Mesothelial cell of epicardium (in vitro differentiated cells): ENCODE results near the gene ALPP. TPM values are rescaled to one million over a fixed set of nuclear protein-coding genes. Genes with fewer than 3 reads are reported as not detected.

Experiments
- DNase-seq, 2 experiments: peaks; one replicate each; pipeline ENCODE4 v3.0.0; 2021; ENCODE audit warnings: low spot score in 2 of 2; ENCODE audit not compliant: unreplicated experiment in 2 of 2
- H3K27ac Mint-ChIP-seq: 2 replicates; pipeline ENCODE4 v1.8.0; 2021; ENCODE audit warnings: mixed read lengths
- H3K27me3 Mint-ChIP-seq: 2 replicates; pipeline ENCODE4 v1.8.0; 2021; ENCODE audit warnings: low read depth, mixed read lengths
- H3K36me3 Mint-ChIP-seq: 2 replicates; pipeline ENCODE4 v1.8.0; 2021; ENCODE audit warnings: mixed read lengths
- H3K4me1 Mint-ChIP-seq: 2 replicates; pipeline ENCODE4 v1.8.0; 2021; ENCODE audit warnings: mixed read lengths
- H3K4me3 Mint-ChIP-seq: 2 replicates; pipeline ENCODE4 v1.8.0; 2021; ENCODE audit warnings: mild to moderate bottlenecking, moderate library complexity, mixed read lengths
- H3K9me3 Mint-ChIP-seq: 2 replicates; pipeline ENCODE4 v1.8.0; 2021; ENCODE audit warnings: mixed read lengths
- total RNA-seq: library from RNA; stranded (reverse); gene quantifications from 3 replicates; pipeline ENCODE4 v1.2.1, GENCODE V29; 2021
- TF ChIP-seq, protein P1 (sequence below): fragments of 200-600 bp; sonication (generic); IDR thresholded peaks from one replicate; pipeline ENCODE4 v1.5.0; 2021; ENCODE audit warnings: antibody characterized with exemption; ENCODE audit not compliant: unreplicated experiment

ALPP gene
- total RNA-seq, 1 donor from 2014 or later, result not detected

DNA sequence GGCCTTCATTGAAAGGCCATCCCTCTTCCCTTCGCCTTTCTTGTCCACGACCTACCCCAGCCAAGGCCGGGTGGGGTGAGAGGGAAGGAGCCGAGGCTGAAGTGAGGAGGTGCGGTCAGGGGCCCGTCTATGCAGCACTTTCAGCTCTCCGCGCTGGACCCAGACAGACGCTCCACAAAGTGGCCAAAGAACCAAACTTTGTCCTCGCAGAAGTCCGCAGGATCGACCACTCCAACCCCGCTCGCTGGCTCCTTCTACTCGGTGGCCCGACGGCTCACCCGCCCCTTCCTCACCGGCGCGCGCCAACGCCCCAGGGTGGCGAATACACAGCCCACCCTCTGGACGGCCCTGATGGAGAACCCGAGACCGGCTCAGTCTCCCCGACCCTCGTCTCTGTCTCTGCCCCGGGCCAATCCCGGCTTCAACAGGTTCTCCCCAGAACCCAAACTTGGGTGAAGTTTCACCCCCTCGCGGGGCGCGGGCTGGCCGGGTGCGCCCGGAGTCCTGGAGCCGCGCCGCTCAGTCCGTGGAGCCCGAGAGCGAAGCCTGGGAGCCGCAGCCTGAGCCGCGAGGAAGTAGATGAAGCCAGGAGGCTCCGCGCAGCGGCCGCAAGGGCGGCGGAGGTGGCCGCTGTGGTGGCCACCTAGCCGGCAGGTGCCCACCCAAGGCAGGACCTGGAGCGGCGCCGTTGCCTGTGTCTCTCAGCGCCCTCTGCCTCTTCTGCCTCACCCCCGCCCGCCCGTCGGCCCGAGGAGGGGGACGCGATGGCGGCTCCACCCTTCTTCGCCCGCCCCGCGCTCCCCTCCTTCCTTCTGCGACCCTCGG, 26.7 kb upstream of the ALPP start:
- H3K27ac Mint-ChIP-seq, result no peak overlapping the region
- peaks cover 6% of the 10 kb centered on the region for H3K27me3 Mint-ChIP-seq
- no peaks in the 10 kb centered on the region for H3K4me1 Mint-ChIP-seq
- no peaks in the 10 kb centered on the region for H3K36me3 Mint-ChIP-seq
- H3K4me3 Mint-ChIP-seq, result no peak overlapping the region
- no peak for DNase-seq
- peaks cover 8% of the 10 kb centered on the region for H3K9me3 Mint-ChIP-seq
- TF ChIP-seq, protein P1, sequence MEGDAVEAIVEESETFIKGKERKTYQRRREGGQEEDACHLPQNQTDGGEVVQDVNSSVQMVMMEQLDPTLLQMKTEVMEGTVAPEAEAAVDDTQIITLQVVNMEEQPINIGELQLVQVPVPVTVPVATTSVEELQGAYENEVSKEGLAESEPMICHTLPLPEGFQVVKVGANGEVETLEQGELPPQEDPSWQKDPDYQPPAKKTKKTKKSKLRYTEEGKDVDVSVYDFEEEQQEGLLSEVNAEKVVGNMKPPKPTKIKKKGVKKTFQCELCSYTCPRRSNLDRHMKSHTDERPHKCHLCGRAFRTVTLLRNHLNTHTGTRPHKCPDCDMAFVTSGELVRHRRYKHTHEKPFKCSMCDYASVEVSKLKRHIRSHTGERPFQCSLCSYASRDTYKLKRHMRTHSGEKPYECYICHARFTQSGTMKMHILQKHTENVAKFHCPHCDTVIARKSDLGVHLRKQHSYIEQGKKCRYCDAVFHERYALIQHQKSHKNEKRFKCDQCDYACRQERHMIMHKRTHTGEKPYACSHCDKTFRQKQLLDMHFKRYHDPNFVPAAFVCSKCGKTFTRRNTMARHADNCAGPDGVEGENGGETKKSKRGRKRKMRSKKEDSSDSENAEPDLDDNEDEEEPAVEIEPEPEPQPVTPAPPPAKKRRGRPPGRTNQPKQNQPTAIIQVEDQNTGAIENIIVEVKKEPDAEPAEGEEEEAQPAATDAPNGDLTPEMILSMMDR, result no peak

DNA sequence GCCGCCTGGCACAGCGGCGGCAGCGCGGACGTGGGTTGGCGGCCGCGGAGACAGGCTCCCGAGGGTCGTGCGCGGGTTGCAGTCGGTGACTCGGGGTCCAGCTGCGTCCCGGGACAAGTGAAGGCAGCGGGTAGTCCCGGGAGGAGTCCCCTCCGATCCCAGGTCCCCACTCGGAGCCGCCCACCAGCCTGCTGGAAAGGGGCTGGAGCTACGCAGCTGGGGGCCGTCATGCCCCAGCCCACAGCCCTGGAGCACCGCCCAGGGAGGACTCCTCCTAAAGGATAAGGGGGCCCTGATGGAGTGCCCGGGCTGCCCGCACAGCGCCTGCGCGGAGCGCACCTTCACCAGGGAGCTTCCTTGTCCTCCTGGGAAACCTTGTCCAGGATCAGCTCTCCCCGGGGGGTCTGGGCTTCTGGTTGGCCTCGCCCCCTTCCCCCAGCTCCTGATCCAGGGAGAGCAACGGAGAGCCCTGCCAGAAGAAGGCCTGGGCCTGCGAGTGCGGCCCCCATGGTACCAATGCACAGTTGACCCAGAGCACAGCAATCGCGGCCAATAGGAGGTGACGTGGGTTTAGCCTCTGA, 25.9 kb upstream of the ALPP start:
- no peaks in the 10 kb centered on the region for H3K36me3 Mint-ChIP-seq
- no peak for DNase-seq
- TF ChIP-seq, protein P1, result no peak
- H3K9me3 Mint-ChIP-seq, result peaks cover 6% of the 10 kb centered on the region
- no peak overlapping the region for H3K4me3 Mint-ChIP-seq
- H3K4me1 Mint-ChIP-seq, result no peaks in the 10 kb centered on the region
- H3K27me3 Mint-ChIP-seq, result peaks cover 6% of the 10 kb centered on the region
- H3K27ac Mint-ChIP-seq, result no peak overlapping the region

DNA sequence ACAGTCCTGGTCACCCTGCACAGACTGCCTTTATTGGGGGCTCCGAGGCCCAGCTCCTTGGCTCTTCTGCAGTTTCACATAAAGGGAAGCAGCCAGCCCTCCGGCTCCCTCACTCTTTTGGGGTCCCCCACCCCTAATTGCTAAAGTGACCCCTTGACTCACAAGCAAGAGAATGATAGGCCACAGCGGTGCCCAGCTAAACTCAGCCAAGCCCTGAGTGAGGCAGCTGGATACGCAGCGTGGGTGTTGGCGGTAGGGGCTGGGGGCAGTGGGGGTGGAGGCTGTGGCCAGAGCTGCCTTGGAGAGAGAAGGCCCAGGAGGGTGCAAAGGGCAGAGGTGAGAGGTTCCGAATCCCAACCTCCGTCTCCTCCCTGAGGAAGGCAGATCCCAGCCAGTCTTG, 25.5 kb upstream of the ALPP start:
- H3K27ac Mint-ChIP-seq, result no peak overlapping the region
- TF ChIP-seq, protein P1, result no peak
- no peak for DNase-seq
- H3K4me1 Mint-ChIP-seq, result no peaks in the 10 kb centered on the region
- H3K36me3 Mint-ChIP-seq, result no peaks in the 10 kb centered on the region
- H3K9me3 Mint-ChIP-seq, result peaks cover 6% of the 10 kb centered on the region
- no peak overlapping the region for H3K4me3 Mint-ChIP-seq
- H3K27me3 Mint-ChIP-seq, result peaks cover 6% of the 10 kb centered on the region

- no peak overlapping the region for H3K4me3 Mint-ChIP-seq
- TF ChIP-seq, protein P1, result no peak
- DNase-seq, result no peak
- peaks cover 8% of the 10 kb centered on the region for H3K27me3 Mint-ChIP-seq
- H3K36me3 Mint-ChIP-seq, result no peaks in the 10 kb centered on the region
- no peaks in the 10 kb centered on the region for H3K4me1 Mint-ChIP-seq
- peaks cover 3% of the 10 kb centered on the region for H3K9me3 Mint-ChIP-seq
- H3K27ac Mint-ChIP-seq, result no peak overlapping the region
Observed at GRCh38 chr2:232353660-232354059, 24.9 kb upstream of the ALPP start.

DNA sequence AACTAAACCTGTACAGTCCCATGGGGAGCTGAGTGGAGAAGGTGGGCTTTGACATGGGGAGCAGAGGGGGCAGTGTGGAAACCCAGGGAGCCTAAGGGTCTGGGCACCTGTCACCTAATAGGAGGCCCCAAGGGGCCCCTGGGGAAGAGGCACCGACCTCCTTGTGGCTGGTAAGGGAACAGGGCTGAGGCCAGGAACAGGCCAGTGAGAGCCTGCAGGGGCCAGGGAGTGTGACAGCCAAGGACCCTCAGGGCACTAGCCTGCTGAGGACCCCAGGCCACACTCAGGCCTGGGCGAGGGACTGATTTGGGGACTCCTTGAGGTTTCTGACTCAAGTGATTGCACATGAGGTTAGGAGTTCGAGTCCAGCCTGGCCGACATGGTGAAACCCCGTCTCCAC, 24.5 kb upstream of the ALPP start:
- no peak for DNase-seq

More for the DNA sequence above, 24.5 kb upstream of the ALPP start:
- Mint-ChIP-seq H3K27ac (no peak overlapping the region), H3K4me1 (no peaks in the 10 kb centered on the region), H3K27me3 (peaks cover 5% of the 10 kb centered on the region), H3K4me3 (no peak overlapping the region), H3K9me3 (peaks cover 3% of the 10 kb centered on the region), H3K36me3 (no peaks in the 10 kb centered on the region)
- TF ChIP-seq, protein P1, result no peak
